HCT116 (cell line): ENCODE data around the gene MUC5B. TPM values are rescaled to one million over a fixed set of nuclear protein-coding genes. Genes with fewer than 3 reads are reported as not detected.

Experiments
- ATAC-seq: fragments of 200-7000 bp; cut with Tn5 transposase; 2 replicates; pipeline ENCODE4 v1.9.1; 2020; ENCODE audit warnings: mild to moderate bottlenecking, moderate library complexity
- BruUV-seq: library from RNA; stranded (reverse); fragments of 400-500 nt; replicated peaks from 2 replicates; lab custom pipeline; 2021; lab: Mats Ljungman, UMichigan
- CTCF ChIA-PET: fragments of 300-600 bp; sonication (Branson Sonifier 250); formaldehyde crosslinking; loops from one replicate; lab custom pipeline; 2021; ENCODE audit warnings: antibody characterized with exemption; lab: Charles Lee
- POLR2A ChIA-PET: fragments of 300-600, 350-600 bp; sonication (Branson Sonifier 250); formaldehyde crosslinking; loops from one replicate; lab custom pipeline; 2021; ENCODE audit warnings: antibody characterized with exemption; lab: Charles Lee
- RAD21 ChIA-PET, 2 experiments: fragments of 300-600 bp; sonication (Branson Sonifier 250); formaldehyde crosslinking; loops; one replicate each; lab custom pipeline; 2023; ENCODE audit warnings: low total read pairs in 2 of 2; ENCODE audit not compliant: uncharacterized antibody in 2 of 2, unreplicated experiment in 2 of 2, low non-redundant PET in 1 of 2; lab: Charles Lee
- DNase-seq: peaks from one replicate; pipeline ENCODE4 v3.0.0-alpha.2; 2010; ENCODE audit warnings: low read depth, low spot score
- H2AFZ ChIP-seq: fragments of 200-600 bp; shearing (Covaris generic), sonication (generic); 2 replicates; pipeline ENCODE4 v1.6.1; 2017; ENCODE audit warnings: low read depth, mixed run types, mixed read lengths, antibody characterized with exemption, low read length; ENCODE audit not compliant: poor library complexity, severe bottlenecking
- H3K27ac ChIP-seq: 2 replicates; pipeline ENCODE4 v1.5.1; 2012; ENCODE audit warnings: low read depth, low read length
- H3K27me3 ChIP-seq: fragments of 200-600 bp; sonication (generic); 2 replicates; pipeline ENCODE4 v1.6.1; 2016; ENCODE audit warnings: mixed run types, low read length, mixed read lengths; ENCODE audit not compliant: insufficient read depth
- H3K36me3 ChIP-seq, 2 experiments: fragments of 200-500 bp in 1 of 2; fragments of 200-600 bp in 1 of 2; sonication (Bioruptor generic) in 1 of 2; sonication (generic) in 1 of 2; 2 replicates each; pipeline versions ENCODE4 v1.5.1 to v1.6.1; 2014 to 2016; ENCODE audit warnings: low read length in 2 of 2, inconsistent platforms in 1 of 2, mixed read lengths in 1 of 2, mixed run types in 1 of 2; ENCODE audit not compliant: insufficient read depth in 2 of 2, control insufficient read depth in 1 of 2
- H3K4me1 ChIP-seq, 2 experiments: fragments of 200-600 bp in 1 of 2; sonication (generic) in 1 of 2; 2 replicates each; pipeline versions ENCODE4 v1.5.1 to v1.6.1; 2012 to 2017; ENCODE audit warnings: low read length in 2 of 2, inconsistent platforms in 1 of 2, mild to moderate bottlenecking in 1 of 2, mixed read lengths in 1 of 2, mixed run types in 1 of 2, moderate library complexity in 1 of 2; ENCODE audit not compliant: insufficient read depth in 2 of 2, control insufficient read depth in 1 of 2
- H3K4me2 ChIP-seq: fragments of 200-600 bp; sonication (generic); 2 replicates; pipeline ENCODE4 v1.6.1; 2017; ENCODE audit warnings: mixed run types, low read length, mixed read lengths
- H3K4me3 ChIP-seq, 2 experiments: fragments of 200-600 bp in 1 of 2; sonication (generic) in 1 of 2; replicated peaks in 1 of 2; 2 replicates each; pipeline ENCODE4 v1.5.1; 2011 to 2016; ENCODE audit warnings: low read length in 2 of 2, control low read depth in 1 of 2, low read depth in 1 of 2, mild to moderate bottlenecking in 1 of 2, mixed read lengths in 1 of 2, mixed run types in 1 of 2
- H3K79me2 ChIP-seq: fragments of 200-600 bp; sonication (generic); 2 replicates; pipeline ENCODE4 v1.6.1; 2017; ENCODE audit warnings: mild to moderate bottlenecking, mixed run types, low read length, moderate library complexity, mixed read lengths; ENCODE audit not compliant: insufficient read depth
- H3K9ac ChIP-seq: fragments of 200-600 bp; sonication (generic); 2 replicates; pipeline ENCODE4 v1.6.1; 2016; ENCODE audit warnings: low read length, mixed read lengths
- H3K9me2 ChIP-seq: fragments of 200-600 bp; sonication (generic), shearing (Covaris generic); 2 replicates; pipeline ENCODE4 v1.6.1; 2017; ENCODE audit warnings: mixed run types, mild to moderate bottlenecking, moderate library complexity; ENCODE audit not compliant: insufficient read depth
- H3K9me3 ChIP-seq, 2 experiments: fragments of 200-500 bp in 1 of 2; fragments of 200-600 bp in 1 of 2; sonication (Bioruptor generic) in 1 of 2; sonication (generic) in 1 of 2; 2 replicates each; pipeline ENCODE4 v1.6.1; 2014 to 2017; ENCODE audit warnings: low read length in 2 of 2, mixed read lengths in 2 of 2, inconsistent platforms in 1 of 2, low read depth in 1 of 2, mild to moderate bottlenecking in 1 of 2, mixed run types in 1 of 2, moderate library complexity in 1 of 2; ENCODE audit not compliant: control insufficient read depth in 1 of 2, insufficient read depth in 1 of 2
- H4K20me1 ChIP-seq: fragments of 200-600 bp; sonication (generic), shearing (Covaris generic); 2 replicates; pipeline ENCODE4 v1.6.1; 2017; ENCODE audit warnings: mixed run types, mild to moderate bottlenecking, moderate library complexity; ENCODE audit not compliant: insufficient read depth
- CBX3 ChIP-seq: IDR thresholded peaks from 2 replicates; pipeline ENCODE4 v1.6.1; 2012; ENCODE audit warnings: low read depth
- CEBPB ChIP-seq: IDR thresholded peaks from 2 replicates; pipeline ENCODE4 v1.6.1; 2012; ENCODE audit warnings: low read depth
- CTCF ChIP-seq, 3 experiments: fragments of 200-600 bp in 1 of 3; sonication (generic) in 1 of 3; IDR thresholded peaks in 2 of 3; conservative IDR thresholded peaks in 1 of 3; 2 replicates each; pipeline ENCODE4 v1.5.1; 2012 to 2017; ENCODE audit warnings: low read depth in 2 of 3, low read length in 2 of 3, antibody characterized with exemption in 1 of 3, borderline replicate concordance in 1 of 3, control low read depth in 1 of 3, mild to moderate bottlenecking in 1 of 3, mixed read lengths in 1 of 3, mixed run types in 1 of 3, moderate library complexity in 1 of 3; ENCODE audit not compliant: insufficient read depth in 1 of 3
- EZH2 ChIP-seq: fragments of 200-600 bp; sonication (generic); IDR thresholded peaks from 2 replicates; pipeline ENCODE4 v1.6.1; 2017; ENCODE audit warnings: antibody characterized with exemption, mixed run types
- JUND ChIP-seq: IDR thresholded peaks from 2 replicates; pipeline ENCODE4 v1.6.1; 2012
- POLR2AphosphoS5 ChIP-seq: IDR thresholded peaks from 2 replicates; pipeline ENCODE4 v1.6.1; 2011; ENCODE audit warnings: mild to moderate bottlenecking, low read depth, low read length, moderate library complexity
- ZFX ChIP-seq: fragments of 450-650 bp; IDR thresholded peaks from 2 replicates; pipeline ENCODE4 v1.6.1; 2017
- ZNF274 ChIP-seq: fragments of 200-500 bp; sonication (Bioruptor generic); IDR thresholded peaks from 2 replicates; pipeline ENCODE4 v1.6.1; 2014; ENCODE audit warnings: mild to moderate bottlenecking, low read depth, low read length, inconsistent platforms
- intact Hi-C: fragments of 100-400 bp; cut with micrococcal nuclease; formaldehyde crosslinking; loops from 2 replicates; pipeline ENCODE4 v1.10.0; 2022
- total RNA-seq: library from RNA; stranded (reverse); gene quantifications from one replicate; pipeline ENCODE4 v1.2.1, GENCODE V29; 2021; ENCODE audit not compliant: unreplicated experiment
- TF ChIP-seq, protein P1 (sequence below): IDR thresholded peaks from 2 replicates; pipeline ENCODE4 v1.6.1; 2012

MUC5B gene
- total RNA-seq, 1 experiment from 2014 or later, result 1.5 TPM

GRCh38 chr11:1194977-1195681, 27.7 kb upstream of the MUC5B start:
- POLR2A ChIA-PET, result no interaction called here
- H3K27ac ChIP-seq, result no peak overlapping the region
- TF ChIP-seq CBX3 (no peak), CTCF (IDR thresholded peaks at IDR 0.05 in 2 of 3, conservative IDR thresholded peaks at IDR 0.05 in 1 of 3; ENCODE audit: borderline replicate concordance in 1 of 3, insufficient read depth in 1 of 3, low read depth in 2 of 3, low read length in 2 of 3) (no peak), ZFX (no peak)

GRCh38 chr11:1195682-1196515, 27.0 kb upstream of the MUC5B start:
- no peaks in the 10 kb centered on the region for H3K4me1 ChIP-seq
- ChIA-PET RAD21 (no interaction called here), CTCF (no interaction called here), POLR2A (no interaction called here)
- no TSS peak for BruUV-seq
- H3K79me2 ChIP-seq, result no peaks in the 10 kb centered on the region
- no peak overlapping the region for H3K27ac ChIP-seq
- no peak overlapping the region for H3K9ac ChIP-seq
- H4K20me1 ChIP-seq, result no peaks in the 10 kb centered on the region
- H2AFZ ChIP-seq, result no peak overlapping the region
- no peak overlapping the region for H3K4me3 ChIP-seq
- H3K4me2 ChIP-seq, result no peak overlapping the region
- DNase-seq (no peak), ATAC-seq (no peak)
- H3K27me3 ChIP-seq, result no peaks in the 10 kb centered on the region
- no peaks in the 10 kb centered on the region for H3K36me3 ChIP-seq
- H3K9me3 ChIP-seq, result no peaks in the 10 kb centered on the region
- no peaks in the 10 kb centered on the region for H3K9me2 ChIP-seq
- TF ChIP-seq JUND, result no peak
- TF ChIP-seq CBX3, result no peak
- no peak for TF ChIP-seq CTCF (IDR thresholded peaks at IDR 0.05 in 2 of 3, conservative IDR thresholded peaks at IDR 0.05 in 1 of 3; ENCODE audit: borderline replicate concordance in 1 of 3, insufficient read depth in 1 of 3, low read depth in 2 of 3, low read length in 2 of 3)
- TF ChIP-seq CEBPB, result no peak
- TF ChIP-seq POLR2AphosphoS5, result no peak
- no peak for TF ChIP-seq EZH2
- TF ChIP-seq ZNF274, result no peak
- TF ChIP-seq, protein P1, sequence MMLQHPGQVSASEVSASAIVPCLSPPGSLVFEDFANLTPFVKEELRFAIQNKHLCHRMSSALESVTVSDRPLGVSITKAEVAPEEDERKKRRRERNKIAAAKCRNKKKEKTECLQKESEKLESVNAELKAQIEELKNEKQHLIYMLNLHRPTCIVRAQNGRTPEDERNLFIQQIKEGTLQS, result no peak
- intact Hi-C loops, result no loop called here

More at GRCh38 chr11:1194977-1195681, 27.7 kb upstream of the MUC5B start:
- ATAC-seq (no peak), DNase-seq (no peak)
- Histone ChIP-seq H3K4me1 (no peaks in the 10 kb centered on the region), H3K9me3 (no peaks in the 10 kb centered on the region), H3K36me3 (no peaks in the 10 kb centered on the region), H3K9ac (no peak overlapping the region), H3K27me3 (no peaks in the 10 kb centered on the region), H3K9me2 (no peaks in the 10 kb centered on the region), H2AFZ (no peak overlapping the region), H3K4me2 (no peak overlapping the region), H4K20me1 (no peaks in the 10 kb centered on the region), H3K79me2 (no peaks in the 10 kb centered on the region), H3K4me3 (no peak overlapping the region)
- BruUV-seq, result no TSS peak
- ChIA-PET CTCF (no interaction called here), RAD21 (no interaction called here)
- intact Hi-C loops, result no loop called here
